Measurements from ENCODE around the gene TNRC18.
"Not testable (repeated sequence)": the region's sequence is repeated elsewhere in the genome, so short reads cannot be mapped to it uniquely, and the experiment has no call there.

The TNRC18 gene

DNA sequence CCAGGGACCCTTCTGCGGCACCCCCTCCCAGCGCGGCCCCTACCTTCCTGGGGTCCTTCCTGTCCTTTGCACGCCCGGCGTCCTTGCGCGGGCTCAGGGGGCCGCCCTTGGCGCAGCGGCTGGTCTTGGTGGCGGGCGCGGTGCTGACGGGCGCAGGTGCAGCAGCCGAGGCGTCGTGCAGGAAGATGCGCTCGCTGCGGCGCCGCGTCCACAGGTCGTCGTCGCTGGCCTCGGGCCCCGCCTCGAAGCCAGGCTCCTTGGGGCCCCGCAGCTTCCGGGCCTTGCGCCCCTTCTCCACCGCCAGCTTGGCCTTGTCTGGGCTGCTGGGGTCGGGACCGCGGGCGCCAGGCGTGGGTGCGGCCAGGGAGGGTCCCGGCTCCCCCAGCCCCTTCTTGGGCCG lies 91.1 kb downstream of the TNRC18 start:
- TF ChIP-seq, protein P1, sequence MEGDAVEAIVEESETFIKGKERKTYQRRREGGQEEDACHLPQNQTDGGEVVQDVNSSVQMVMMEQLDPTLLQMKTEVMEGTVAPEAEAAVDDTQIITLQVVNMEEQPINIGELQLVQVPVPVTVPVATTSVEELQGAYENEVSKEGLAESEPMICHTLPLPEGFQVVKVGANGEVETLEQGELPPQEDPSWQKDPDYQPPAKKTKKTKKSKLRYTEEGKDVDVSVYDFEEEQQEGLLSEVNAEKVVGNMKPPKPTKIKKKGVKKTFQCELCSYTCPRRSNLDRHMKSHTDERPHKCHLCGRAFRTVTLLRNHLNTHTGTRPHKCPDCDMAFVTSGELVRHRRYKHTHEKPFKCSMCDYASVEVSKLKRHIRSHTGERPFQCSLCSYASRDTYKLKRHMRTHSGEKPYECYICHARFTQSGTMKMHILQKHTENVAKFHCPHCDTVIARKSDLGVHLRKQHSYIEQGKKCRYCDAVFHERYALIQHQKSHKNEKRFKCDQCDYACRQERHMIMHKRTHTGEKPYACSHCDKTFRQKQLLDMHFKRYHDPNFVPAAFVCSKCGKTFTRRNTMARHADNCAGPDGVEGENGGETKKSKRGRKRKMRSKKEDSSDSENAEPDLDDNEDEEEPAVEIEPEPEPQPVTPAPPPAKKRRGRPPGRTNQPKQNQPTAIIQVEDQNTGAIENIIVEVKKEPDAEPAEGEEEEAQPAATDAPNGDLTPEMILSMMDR (IDR thresholded peaks at IDR 0.05; ENCODE audit: low read depth, low read length, missing control alignments): no peak
- in situ Hi-C loops (cut with HindIII; ENCODE audit: low sequenced_read_pairs): no loop called here
- no peak for DNase-seq (ENCODE audit: low read depth)
- no peak overlapping the region for H3K4me3 ChIP-seq (ENCODE audit: low read depth, low read length)

DNA sequence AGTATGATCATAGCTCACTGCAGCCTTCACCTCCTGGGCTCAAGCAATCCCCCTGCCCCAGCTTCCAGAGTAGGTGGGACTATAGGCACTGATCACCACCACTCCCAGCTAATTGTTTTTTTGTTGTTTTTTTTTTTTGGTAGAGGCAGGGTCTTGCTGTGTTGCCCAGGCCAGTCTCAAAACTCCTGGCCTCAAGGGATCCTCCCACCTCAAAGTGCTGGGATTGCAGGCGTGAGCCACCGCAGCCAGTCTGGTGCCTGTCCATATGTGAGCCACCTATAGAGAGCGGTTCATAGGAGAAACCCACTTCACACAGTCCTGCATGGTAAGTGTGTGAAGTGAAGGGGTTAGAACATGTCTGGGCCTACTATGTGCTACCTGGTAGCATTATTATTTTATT lies 93.3 kb downstream of the TNRC18 start:
- in situ Hi-C loops (cut with HindIII; ENCODE audit: low sequenced_read_pairs): no loop called here
- H3K4me3 ChIP-seq (ENCODE audit: low read depth, low read length): no peak overlapping the region

DNA sequence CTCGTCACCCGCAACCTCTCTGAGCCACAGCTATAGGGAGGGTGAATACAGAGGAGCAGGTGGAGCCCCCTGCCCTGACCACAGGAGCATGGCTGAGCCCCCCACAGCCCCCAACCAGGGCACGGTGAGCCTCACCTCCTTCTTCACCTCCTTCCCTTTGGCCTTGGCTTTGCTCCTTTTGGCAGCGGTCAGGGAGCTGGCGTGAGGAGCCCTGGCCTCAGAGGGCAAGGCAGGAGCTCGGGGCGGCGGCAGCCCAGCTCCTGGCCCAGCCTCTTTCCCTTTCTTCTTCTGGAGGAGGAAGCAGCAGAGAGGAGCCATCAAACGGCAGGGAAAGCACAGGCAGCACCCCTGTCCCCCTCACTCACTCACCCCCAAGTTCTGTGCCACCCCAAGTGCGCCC lies 98.7 kb downstream of the TNRC18 start:
- in situ Hi-C loops (cut with HindIII; ENCODE audit: low sequenced_read_pairs): no loop called here
- TF ChIP-seq, protein P1 (IDR thresholded peaks at IDR 0.05; ENCODE audit: low read depth, low read length, missing control alignments): no peak
- DNase-seq (ENCODE audit: low read depth): no peak
- no peak overlapping the region for H3K4me3 ChIP-seq (ENCODE audit: low read depth, low read length)

More for the DNA sequence above, 93.3 kb downstream of the TNRC18 start:
- no peak for DNase-seq (ENCODE audit: low read depth)
- TF ChIP-seq, protein P1 (IDR thresholded peaks at IDR 0.05; ENCODE audit: low read depth, low read length, missing control alignments): no peak

DNA sequence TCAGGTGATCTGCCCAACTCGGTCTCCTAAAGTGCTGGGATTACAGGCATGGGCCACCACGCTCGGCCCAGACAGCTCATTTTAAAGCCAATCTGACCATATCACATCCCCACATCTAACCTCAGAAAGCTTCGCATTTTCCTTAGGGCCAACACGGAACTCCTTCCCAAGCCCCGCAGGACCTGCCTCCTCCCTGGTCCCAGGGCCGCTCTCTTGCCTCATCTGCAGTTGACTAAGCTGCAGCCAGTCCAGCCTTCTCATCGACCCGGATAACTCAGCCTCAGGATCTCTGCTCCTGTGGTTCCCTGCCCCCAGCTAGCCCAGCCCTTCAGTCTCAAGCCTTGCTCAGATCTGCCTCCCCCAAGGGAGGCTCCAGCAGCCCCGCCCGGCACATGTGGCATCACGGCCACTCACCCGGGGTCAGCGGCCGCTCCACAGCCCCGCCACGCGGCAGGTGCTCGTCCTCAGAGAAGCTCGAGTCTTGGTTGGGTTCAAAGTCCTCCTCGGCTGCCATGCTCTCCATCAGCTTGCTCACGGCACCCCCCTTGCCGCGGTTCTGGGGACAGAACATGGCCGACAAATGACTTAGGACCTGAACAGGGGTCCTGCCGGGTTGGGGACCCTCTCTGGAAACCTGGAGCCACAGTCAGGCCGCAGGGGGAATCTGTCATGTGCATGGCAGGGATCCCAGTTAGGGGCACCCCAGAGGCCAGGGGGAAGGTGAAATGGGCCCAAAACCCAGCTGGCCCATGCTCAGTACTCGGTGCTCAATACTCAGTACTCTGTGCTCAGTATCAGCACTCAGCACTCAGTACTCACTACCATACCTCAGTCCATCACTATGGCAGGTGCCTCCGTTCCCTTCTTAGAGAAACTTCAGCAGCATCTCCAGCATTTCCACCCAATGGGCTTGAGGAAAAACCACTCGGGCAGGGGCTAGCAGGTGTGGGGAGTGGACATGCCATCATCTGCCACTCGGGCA lies 99.5 kb downstream of the TNRC18 start:
- H3K4me3 ChIP-seq (ENCODE audit: low read depth, low read length); DNase-seq (ENCODE audit: low read depth); in situ Hi-C loops (cut with HindIII; ENCODE audit: low sequenced_read_pairs): not testable (repeated sequence)

DNA sequence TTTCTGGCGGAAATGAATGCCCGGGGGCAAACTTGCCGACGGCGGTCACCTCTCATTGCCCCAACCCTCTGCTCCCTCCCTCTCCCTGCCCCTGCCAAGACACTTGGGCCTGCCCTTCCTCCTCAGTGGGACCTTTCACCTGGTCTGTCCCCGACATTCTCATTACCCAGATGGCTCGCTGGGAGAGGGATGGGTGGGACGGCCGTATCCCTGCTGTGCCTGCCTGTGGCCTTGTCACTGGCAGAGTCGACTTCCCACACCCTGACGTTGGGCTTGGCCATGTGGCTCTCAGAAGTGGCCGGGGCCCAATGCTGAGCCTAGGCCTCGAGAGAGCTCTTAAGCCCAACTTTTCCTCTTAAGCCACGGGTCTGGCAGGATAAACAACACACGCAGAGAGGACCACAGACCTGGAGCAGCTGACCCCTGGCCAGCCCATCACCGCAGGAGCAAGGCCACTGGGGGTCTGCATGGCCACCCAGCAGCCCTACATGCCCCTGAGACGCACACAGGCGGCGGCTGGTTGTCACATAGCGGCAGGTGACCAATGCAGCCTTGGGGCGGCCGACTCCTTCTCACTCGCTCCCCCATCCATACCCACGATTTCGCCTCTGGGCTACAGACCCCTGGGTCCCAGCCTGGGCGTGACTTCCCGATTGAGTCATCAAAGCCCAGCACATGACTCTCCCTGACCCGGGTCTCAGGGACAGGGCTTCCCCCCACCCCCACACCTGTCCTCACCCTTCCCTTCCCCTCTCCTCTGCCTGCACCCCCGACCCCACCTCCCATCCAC lies 100.8 kb downstream of the TNRC18 start:
- no peak for DNase-seq (ENCODE audit: low read depth)
- H3K4me3 ChIP-seq (ENCODE audit: low read depth, low read length): no peak overlapping the region
- in situ Hi-C loops (cut with HindIII; ENCODE audit: low sequenced_read_pairs): no loop called here
- TF ChIP-seq, protein P1 (IDR thresholded peaks at IDR 0.05; ENCODE audit: low read depth, low read length, missing control alignments): no peak

DNA sequence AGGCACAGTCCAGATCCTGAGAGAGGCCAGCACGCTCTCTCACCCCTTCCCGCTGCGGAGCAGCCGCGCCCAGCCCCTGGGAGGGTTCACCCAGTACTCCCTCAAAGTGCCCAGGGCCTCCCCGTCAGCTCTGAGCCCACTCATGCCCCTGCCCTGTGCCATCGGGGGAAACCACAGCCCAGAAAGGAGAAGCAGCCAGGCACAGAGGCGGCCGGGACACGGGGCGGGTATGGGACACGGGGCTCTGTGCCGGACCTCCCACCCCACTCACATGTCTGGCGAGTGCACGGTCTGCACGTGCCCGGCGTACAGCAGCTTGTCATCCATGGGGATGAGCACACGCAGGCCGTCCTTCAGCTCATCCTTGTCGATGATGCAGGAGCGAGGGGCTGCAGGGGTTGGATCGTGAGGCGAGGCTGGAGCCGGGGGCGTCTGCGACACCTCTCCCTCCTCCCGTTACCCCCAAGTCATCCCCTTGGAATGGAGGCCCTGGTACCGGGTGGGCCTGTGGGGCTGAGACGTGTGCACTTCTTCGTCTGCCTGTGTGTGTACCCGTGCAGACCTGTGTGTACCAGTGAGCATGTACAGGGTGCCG lies 102.7 kb downstream of the TNRC18 start:
- no peak for DNase-seq (ENCODE audit: low read depth)
- TF ChIP-seq, protein P1 (IDR thresholded peaks at IDR 0.05; ENCODE audit: low read depth, low read length, missing control alignments): no peak
- no peak overlapping the region for H3K4me3 ChIP-seq (ENCODE audit: low read depth, low read length)
- in situ Hi-C loops (cut with HindIII; ENCODE audit: low sequenced_read_pairs): no loop called here
